HCT116 (cell line): ENCODE data around the gene PRM1. TPM values are rescaled to one million over a fixed set of nuclear protein-coding genes. Genes with fewer than 3 reads are reported as not detected.

ENCODE experiments used
- ATAC-seq: fragments of 200-7000 bp; cut with Tn5 transposase; 2 replicates; pipeline ENCODE4 v1.9.1; 2020; ENCODE audit warnings: mild to moderate bottlenecking, moderate library complexity
- BruUV-seq: library from RNA; stranded (reverse); fragments of 400-500 nt; replicated peaks from 2 replicates; lab custom pipeline; 2021; lab: Mats Ljungman, UMichigan
- CTCF ChIA-PET: fragments of 300-600 bp; sonication (Branson Sonifier 250); formaldehyde crosslinking; loops from one replicate; lab custom pipeline; 2021; ENCODE audit warnings: antibody characterized with exemption; lab: Charles Lee
- POLR2A ChIA-PET: fragments of 300-600, 350-600 bp; sonication (Branson Sonifier 250); formaldehyde crosslinking; loops from one replicate; lab custom pipeline; 2021; ENCODE audit warnings: antibody characterized with exemption; lab: Charles Lee
- RAD21 ChIA-PET, 2 experiments: fragments of 300-600 bp; sonication (Branson Sonifier 250); formaldehyde crosslinking; loops; one replicate each; lab custom pipeline; 2023; ENCODE audit warnings: low total read pairs in 2 of 2; ENCODE audit not compliant: uncharacterized antibody in 2 of 2, unreplicated experiment in 2 of 2, low non-redundant PET in 1 of 2; lab: Charles Lee
- DNase-seq: peaks from one replicate; pipeline ENCODE4 v3.0.0-alpha.2; 2010; ENCODE audit warnings: low read depth, low spot score
- H2AFZ ChIP-seq: fragments of 200-600 bp; shearing (Covaris generic), sonication (generic); 2 replicates; pipeline ENCODE4 v1.6.1; 2017; ENCODE audit warnings: low read depth, mixed run types, mixed read lengths, antibody characterized with exemption, low read length; ENCODE audit not compliant: poor library complexity, severe bottlenecking
- H3K27ac ChIP-seq: 2 replicates; pipeline ENCODE4 v1.5.1; 2012; ENCODE audit warnings: low read depth, low read length
- H3K27me3 ChIP-seq: fragments of 200-600 bp; sonication (generic); 2 replicates; pipeline ENCODE4 v1.6.1; 2016; ENCODE audit warnings: mixed run types, low read length, mixed read lengths; ENCODE audit not compliant: insufficient read depth
- H3K36me3 ChIP-seq, 2 experiments: fragments of 200-500 bp in 1 of 2; fragments of 200-600 bp in 1 of 2; sonication (Bioruptor generic) in 1 of 2; sonication (generic) in 1 of 2; 2 replicates each; pipeline versions ENCODE4 v1.5.1 to v1.6.1; 2014 to 2016; ENCODE audit warnings: low read length in 2 of 2, inconsistent platforms in 1 of 2, mixed read lengths in 1 of 2, mixed run types in 1 of 2; ENCODE audit not compliant: insufficient read depth in 2 of 2, control insufficient read depth in 1 of 2
- H3K4me1 ChIP-seq, 2 experiments: fragments of 200-600 bp in 1 of 2; sonication (generic) in 1 of 2; 2 replicates each; pipeline versions ENCODE4 v1.5.1 to v1.6.1; 2012 to 2017; ENCODE audit warnings: low read length in 2 of 2, inconsistent platforms in 1 of 2, mild to moderate bottlenecking in 1 of 2, mixed read lengths in 1 of 2, mixed run types in 1 of 2, moderate library complexity in 1 of 2; ENCODE audit not compliant: insufficient read depth in 2 of 2, control insufficient read depth in 1 of 2
- H3K4me2 ChIP-seq: fragments of 200-600 bp; sonication (generic); 2 replicates; pipeline ENCODE4 v1.6.1; 2017; ENCODE audit warnings: mixed run types, low read length, mixed read lengths
- H3K4me3 ChIP-seq, 2 experiments: fragments of 200-600 bp in 1 of 2; sonication (generic) in 1 of 2; replicated peaks in 1 of 2; 2 replicates each; pipeline ENCODE4 v1.5.1; 2011 to 2016; ENCODE audit warnings: low read length in 2 of 2, control low read depth in 1 of 2, low read depth in 1 of 2, mild to moderate bottlenecking in 1 of 2, mixed read lengths in 1 of 2, mixed run types in 1 of 2
- H3K79me2 ChIP-seq: fragments of 200-600 bp; sonication (generic); 2 replicates; pipeline ENCODE4 v1.6.1; 2017; ENCODE audit warnings: mild to moderate bottlenecking, mixed run types, low read length, moderate library complexity, mixed read lengths; ENCODE audit not compliant: insufficient read depth
- H3K9ac ChIP-seq: fragments of 200-600 bp; sonication (generic); 2 replicates; pipeline ENCODE4 v1.6.1; 2016; ENCODE audit warnings: low read length, mixed read lengths
- H3K9me2 ChIP-seq: fragments of 200-600 bp; sonication (generic), shearing (Covaris generic); 2 replicates; pipeline ENCODE4 v1.6.1; 2017; ENCODE audit warnings: mixed run types, mild to moderate bottlenecking, moderate library complexity; ENCODE audit not compliant: insufficient read depth
- H3K9me3 ChIP-seq, 2 experiments: fragments of 200-500 bp in 1 of 2; fragments of 200-600 bp in 1 of 2; sonication (Bioruptor generic) in 1 of 2; sonication (generic) in 1 of 2; 2 replicates each; pipeline ENCODE4 v1.6.1; 2014 to 2017; ENCODE audit warnings: low read length in 2 of 2, mixed read lengths in 2 of 2, inconsistent platforms in 1 of 2, low read depth in 1 of 2, mild to moderate bottlenecking in 1 of 2, mixed run types in 1 of 2, moderate library complexity in 1 of 2; ENCODE audit not compliant: control insufficient read depth in 1 of 2, insufficient read depth in 1 of 2
- H4K20me1 ChIP-seq: fragments of 200-600 bp; sonication (generic), shearing (Covaris generic); 2 replicates; pipeline ENCODE4 v1.6.1; 2017; ENCODE audit warnings: mixed run types, mild to moderate bottlenecking, moderate library complexity; ENCODE audit not compliant: insufficient read depth
- CBX3 ChIP-seq: IDR thresholded peaks from 2 replicates; pipeline ENCODE4 v1.6.1; 2012; ENCODE audit warnings: low read depth
- CEBPB ChIP-seq: IDR thresholded peaks from 2 replicates; pipeline ENCODE4 v1.6.1; 2012; ENCODE audit warnings: low read depth
- EGR1 ChIP-seq: IDR thresholded peaks from 2 replicates; pipeline ENCODE4 v1.6.1; 2012; ENCODE audit warnings: low read depth
- EZH2 ChIP-seq: fragments of 200-600 bp; sonication (generic); IDR thresholded peaks from 2 replicates; pipeline ENCODE4 v1.6.1; 2017; ENCODE audit warnings: antibody characterized with exemption, mixed run types
- EZH2phosphoT487 ChIP-seq: fragments of 200-600 bp; IDR thresholded peaks from 2 replicates; pipeline ENCODE4 v1.6.1; 2018; ENCODE audit warnings: antibody characterized with exemption, borderline replicate concordance
- JUND ChIP-seq: IDR thresholded peaks from 2 replicates; pipeline ENCODE4 v1.6.1; 2012
- MAX ChIP-seq: IDR thresholded peaks from 2 replicates; pipeline ENCODE4 v1.6.1; 2012
- POLR2AphosphoS5 ChIP-seq: IDR thresholded peaks from 2 replicates; pipeline ENCODE4 v1.6.1; 2011; ENCODE audit warnings: mild to moderate bottlenecking, low read depth, low read length, moderate library complexity
- RAD21 ChIP-seq: IDR thresholded peaks from 2 replicates; pipeline ENCODE4 v1.6.1; 2012; ENCODE audit warnings: low read depth, mild to moderate bottlenecking
- SIN3A ChIP-seq: IDR thresholded peaks from 2 replicates; pipeline ENCODE4 v1.6.1; 2012; ENCODE audit warnings: low read depth
- TCF7L2 ChIP-seq: IDR thresholded peaks from 2 replicates; pipeline ENCODE4 v1.7.0; 2011; ENCODE audit warnings: borderline replicate concordance, inconsistent platforms; ENCODE audit not compliant: insufficient read depth, insufficient read length; ENCODE audit errors: extremely low read depth
- YY1 ChIP-seq: IDR thresholded peaks from 2 replicates; pipeline ENCODE4 v1.6.1; 2011; ENCODE audit warnings: low read length, low read depth, moderate library complexity, mild to moderate bottlenecking; ENCODE audit not compliant: insufficient replicate concordance; ENCODE audit errors: extremely low read depth
- ZFX ChIP-seq: fragments of 450-650 bp; IDR thresholded peaks from 2 replicates; pipeline ENCODE4 v1.6.1; 2017
- ZNF274 ChIP-seq: fragments of 200-500 bp; sonication (Bioruptor generic); IDR thresholded peaks from 2 replicates; pipeline ENCODE4 v1.6.1; 2014; ENCODE audit warnings: mild to moderate bottlenecking, low read depth, low read length, inconsistent platforms
- intact Hi-C: fragments of 100-400 bp; cut with micrococcal nuclease; formaldehyde crosslinking; loops from 2 replicates; pipeline ENCODE4 v1.10.0; 2022
- total RNA-seq: library from RNA; stranded (reverse); gene quantifications from one replicate; pipeline ENCODE4 v1.2.1, GENCODE V29; 2021; ENCODE audit not compliant: unreplicated experiment
- TF ChIP-seq, protein P1 (sequence below): IDR thresholded peaks from 2 replicates; pipeline ENCODE4 v1.6.1; 2012
- TF ChIP-seq, protein P2 (sequence below): IDR thresholded peaks from 2 replicates; pipeline ENCODE4 v1.6.1; 2012; ENCODE audit warnings: low read depth

The PRM1 gene
- total RNA-seq, 1 experiment from 2014 or later: not detected

DNA sequence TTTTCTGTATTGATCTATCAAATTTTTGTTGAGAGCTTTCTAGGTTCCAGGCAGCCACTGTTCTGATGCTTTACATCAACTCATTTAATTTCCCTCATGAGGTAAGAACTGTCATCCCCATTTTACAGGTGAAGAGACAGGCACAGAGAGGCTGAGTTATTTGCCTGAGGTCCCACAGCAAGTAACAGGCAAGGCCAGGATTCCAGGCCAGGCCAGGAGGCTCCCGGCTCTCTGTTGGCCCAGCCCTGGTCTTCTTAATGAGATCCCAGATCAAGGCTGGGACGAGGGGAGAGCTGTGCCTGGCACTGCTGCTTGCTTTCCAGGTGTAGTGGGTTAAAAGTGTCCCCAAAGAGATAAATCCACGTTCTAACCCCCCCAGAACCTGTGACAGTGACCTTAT lies 41.7 kb upstream of the PRM1 start:
- TF ChIP-seq ZFX (no peak), POLR2AphosphoS5 (no peak), SIN3A (no peak)
- TF ChIP-seq, protein P1, sequence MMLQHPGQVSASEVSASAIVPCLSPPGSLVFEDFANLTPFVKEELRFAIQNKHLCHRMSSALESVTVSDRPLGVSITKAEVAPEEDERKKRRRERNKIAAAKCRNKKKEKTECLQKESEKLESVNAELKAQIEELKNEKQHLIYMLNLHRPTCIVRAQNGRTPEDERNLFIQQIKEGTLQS: no peak
- no peak overlapping the region for H3K4me2 ChIP-seq

DNA sequence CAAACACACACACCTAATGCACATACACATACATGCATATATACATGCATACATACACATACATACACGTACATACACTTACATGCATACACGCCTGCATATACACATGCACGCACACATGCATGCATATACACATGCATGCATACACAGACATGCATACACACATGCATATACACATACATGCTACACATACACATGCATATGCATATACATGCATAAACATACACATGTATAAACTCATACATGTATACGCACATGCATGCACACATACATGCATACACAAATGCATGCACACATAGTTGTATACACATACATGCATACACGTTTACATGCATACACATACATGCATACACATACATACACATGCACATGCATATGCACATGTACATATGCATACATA lies 40.5 kb upstream of the PRM1 start:
- Histone ChIP-seq H3K79me2 (no peaks in the 10 kb centered on the region), H3K36me3 (no peaks in the 10 kb centered on the region), H3K9me3 (no peaks in the 10 kb centered on the region), H3K9me2 (no peaks in the 10 kb centered on the region), H3K4me2 (no peak overlapping the region), H3K27me3 (no peaks in the 10 kb centered on the region), H3K27ac (no peak overlapping the region), H2AFZ (no peak overlapping the region), H3K4me1 (peaks cover 9 to 10% of the 10 kb centered on the region in 2 experiments), H3K9ac (no peak overlapping the region), H4K20me1 (no peaks in the 10 kb centered on the region), H3K4me3 (no peak overlapping the region)
- ChIA-PET POLR2A (no interaction called here), CTCF (no interaction called here), RAD21 (no interaction called here)
- intact Hi-C loops: no loop called here
- DNase-seq: no peak
- ATAC-seq: no peak
- BruUV-seq: no TSS peak
- TF ChIP-seq EZH2phosphoT487: no peak
- no peak for TF ChIP-seq EGR1
- TF ChIP-seq, protein P1: no peak
- no peak for TF ChIP-seq RAD21
- TF ChIP-seq MAX: no peak
- TF ChIP-seq CEBPB: no peak
- TF ChIP-seq YY1: no peak
- no peak for TF ChIP-seq TCF7L2
- no peak for TF ChIP-seq JUND
- TF ChIP-seq, protein P2, sequence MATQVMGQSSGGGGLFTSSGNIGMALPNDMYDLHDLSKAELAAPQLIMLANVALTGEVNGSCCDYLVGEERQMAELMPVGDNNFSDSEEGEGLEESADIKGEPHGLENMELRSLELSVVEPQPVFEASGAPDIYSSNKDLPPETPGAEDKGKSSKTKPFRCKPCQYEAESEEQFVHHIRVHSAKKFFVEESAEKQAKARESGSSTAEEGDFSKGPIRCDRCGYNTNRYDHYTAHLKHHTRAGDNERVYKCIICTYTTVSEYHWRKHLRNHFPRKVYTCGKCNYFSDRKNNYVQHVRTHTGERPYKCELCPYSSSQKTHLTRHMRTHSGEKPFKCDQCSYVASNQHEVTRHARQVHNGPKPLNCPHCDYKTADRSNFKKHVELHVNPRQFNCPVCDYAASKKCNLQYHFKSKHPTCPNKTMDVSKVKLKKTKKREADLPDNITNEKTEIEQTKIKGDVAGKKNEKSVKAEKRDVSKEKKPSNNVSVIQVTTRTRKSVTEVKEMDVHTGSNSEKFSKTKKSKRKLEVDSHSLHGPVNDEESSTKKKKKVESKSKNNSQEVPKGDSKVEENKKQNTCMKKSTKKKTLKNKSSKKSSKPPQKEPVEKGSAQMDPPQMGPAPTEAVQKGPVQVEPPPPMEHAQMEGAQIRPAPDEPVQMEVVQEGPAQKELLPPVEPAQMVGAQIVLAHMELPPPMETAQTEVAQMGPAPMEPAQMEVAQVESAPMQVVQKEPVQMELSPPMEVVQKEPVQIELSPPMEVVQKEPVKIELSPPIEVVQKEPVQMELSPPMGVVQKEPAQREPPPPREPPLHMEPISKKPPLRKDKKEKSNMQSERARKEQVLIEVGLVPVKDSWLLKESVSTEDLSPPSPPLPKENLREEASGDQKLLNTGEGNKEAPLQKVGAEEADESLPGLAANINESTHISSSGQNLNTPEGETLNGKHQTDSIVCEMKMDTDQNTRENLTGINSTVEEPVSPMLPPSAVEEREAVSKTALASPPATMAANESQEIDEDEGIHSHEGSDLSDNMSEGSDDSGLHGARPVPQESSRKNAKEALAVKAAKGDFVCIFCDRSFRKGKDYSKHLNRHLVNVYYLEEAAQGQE: no peak
- no peak for TF ChIP-seq EZH2
- no peak for TF ChIP-seq ZFX
- no peak for TF ChIP-seq ZNF274
- no peak for TF ChIP-seq CBX3

More for the DNA sequence above, 41.7 kb upstream of the PRM1 start:
- Histone ChIP-seq H3K9ac (no peak overlapping the region), H2AFZ (no peak overlapping the region), H3K27me3 (no peaks in the 10 kb centered on the region), H3K27ac (no peak overlapping the region), H3K4me3 (no peak overlapping the region), H4K20me1 (no peaks in the 10 kb centered on the region), H3K9me2 (no peaks in the 10 kb centered on the region), H3K36me3 (no peaks in the 10 kb centered on the region), H3K9me3 (no peaks in the 10 kb centered on the region), H3K4me1 (peaks cover 11 to 14% of the 10 kb centered on the region in 2 experiments), H3K79me2 (no peaks in the 10 kb centered on the region)
- intact Hi-C loops: no loop called here
- CTCF ChIA-PET: no interaction called here
- RAD21 ChIA-PET: no interaction called here
- ATAC-seq: no peak
- BruUV-seq: no TSS peak
- POLR2A ChIA-PET: no interaction called here
- no peak for DNase-seq
